MG63 (cell line): ENCODE measurements around the gene MDM1. TPM values are rescaled to one million over a fixed set of nuclear protein-coding genes. Genes with fewer than 3 reads are reported as not detected.
A peak's percentile ranks its signal among the peaks of the same experiment; 100 is the strongest.

Source experiments
- DNase-seq: peaks from one replicate; pipeline ENCODE4 v3.0.0-alpha.2; 2020
- H3K27me3 ChIP-seq: fragments of 250-450 bp; sonication (Bioruptor Pico); 2 replicates; pipeline ENCODE4 v1.5.1; 2020; ENCODE audit warnings: mild to moderate bottlenecking, moderate library complexity
- H3K36me3 ChIP-seq: fragments of 250-450 bp; sonication (Bioruptor Pico); 2 replicates; pipeline ENCODE4 v1.5.1; 2020; ENCODE audit warnings: mild to moderate bottlenecking, moderate library complexity
- H3K4me3 ChIP-seq: fragments of 250-450 bp; sonication (Bioruptor Pico); 2 replicates; pipeline ENCODE4 v1.5.1; 2020; ENCODE audit warnings: mild to moderate bottlenecking, moderate library complexity
- H3K9me3 ChIP-seq: fragments of 250-450 bp; sonication (Bioruptor Pico); 2 replicates; pipeline ENCODE4 v1.5.1; 2020; ENCODE audit warnings: mild to moderate bottlenecking, moderate library complexity
- total RNA-seq: library from RNA; depleted of rRNA; stranded (reverse); fragments of >200 nt; shearing (Covaris generic); gene quantifications from 2 replicates; pipeline ENCODE4 v1.2.3, GENCODE V29; 2014; ENCODE audit warnings: low replicate concordance

The MDM1 gene
- total RNA-seq, 1 experiment from 2014 or later = 8.0 TPM

DNA sequence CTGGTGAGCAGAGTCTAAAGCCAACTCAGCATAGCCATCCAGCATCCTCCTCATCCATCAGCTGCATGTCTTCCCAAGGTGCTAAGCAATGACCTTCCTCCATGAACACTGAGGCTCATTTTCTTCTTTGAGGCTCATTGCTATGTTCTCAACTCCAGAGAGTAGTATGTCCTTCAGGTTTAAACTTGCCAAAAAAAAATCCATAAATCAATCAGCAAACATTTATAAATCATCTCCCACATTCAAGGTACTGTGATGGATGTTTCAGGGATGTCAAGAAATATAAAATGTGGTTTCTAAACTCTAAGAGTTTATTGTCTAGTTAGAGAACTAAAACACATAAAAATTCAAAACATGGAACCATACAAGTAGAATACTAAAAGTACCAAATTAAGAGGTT is 29.8 kb upstream of the MDM1 start:
- DNase-seq = no peak
- Histone ChIP-seq H3K9me3 (no peaks in the 10 kb centered on the region), H3K4me3 (no peak overlapping the region), H3K36me3 (no peaks in the 10 kb centered on the region), H3K27me3 (no peaks in the 10 kb centered on the region)

DNA sequence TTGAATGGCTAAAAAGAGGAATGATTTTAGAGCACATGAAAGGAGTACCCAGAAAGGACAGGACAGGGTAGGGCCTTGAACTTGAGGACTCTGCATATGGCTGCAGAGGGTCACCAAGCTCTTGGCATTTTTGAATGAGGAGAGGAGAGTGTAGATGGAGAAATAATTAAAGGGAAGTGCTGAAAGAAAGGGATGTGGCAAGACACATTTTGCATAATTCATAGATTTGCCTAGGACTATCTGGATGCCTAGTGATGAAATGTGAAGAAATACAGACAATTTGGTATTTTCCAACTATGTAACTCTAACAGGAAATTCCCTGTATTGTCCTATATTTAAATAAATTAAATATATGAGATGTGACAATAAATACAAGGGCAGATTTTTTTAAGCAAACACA is 27.5 kb upstream of the MDM1 start:
- DNase-seq = no peak
- Histone ChIP-seq H3K4me3 (no peak overlapping the region), H3K27me3 (no peaks in the 10 kb centered on the region), H3K36me3 (no peaks in the 10 kb centered on the region), H3K9me3 (no peaks in the 10 kb centered on the region)

DNA sequence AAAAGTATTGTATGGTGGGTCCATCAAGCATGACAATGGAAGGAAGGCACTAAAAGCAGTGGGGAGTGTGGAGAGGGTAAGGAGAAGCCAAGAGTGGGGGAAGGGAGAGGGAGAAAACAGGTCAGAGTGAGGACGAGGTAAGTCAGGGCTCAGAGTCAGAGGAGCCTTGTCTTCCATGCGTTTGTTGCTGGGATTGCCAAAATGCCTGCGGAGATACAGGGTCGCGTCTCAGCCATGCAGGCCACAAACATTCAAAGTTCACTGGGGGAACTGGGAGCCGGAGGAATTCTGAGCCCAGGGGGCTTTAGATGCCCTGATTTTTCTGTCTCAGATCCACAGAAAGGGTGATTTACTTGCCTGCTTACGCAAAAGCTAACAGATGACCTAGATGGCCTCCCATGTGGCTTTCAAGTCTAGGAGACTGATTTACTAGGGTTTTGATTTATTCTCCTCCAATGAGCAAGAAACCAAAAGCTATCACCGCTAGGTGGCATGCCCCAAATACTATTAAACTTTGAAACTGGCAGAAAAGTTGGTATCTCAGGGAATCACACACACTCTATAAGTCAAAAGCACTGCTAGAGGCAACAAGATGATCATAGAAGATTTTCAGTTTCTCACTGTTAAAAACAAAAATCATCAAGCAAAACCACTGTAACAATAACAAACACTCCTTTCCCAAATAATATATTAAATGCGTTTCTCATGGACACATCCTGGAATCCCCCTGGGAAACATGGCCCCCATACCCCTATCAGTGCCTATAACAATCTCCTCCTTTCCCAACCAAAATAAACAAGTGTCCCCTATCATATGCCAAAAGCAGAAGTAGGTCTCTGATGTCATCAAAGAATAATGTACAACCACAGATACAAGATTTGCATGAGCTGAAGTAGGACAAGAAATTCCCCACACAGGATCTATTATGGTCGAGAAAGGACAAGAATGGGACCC is 26.6 kb upstream of the MDM1 start:
- Histone ChIP-seq H3K36me3 (no peaks in the 10 kb centered on the region), H3K9me3 (no peaks in the 10 kb centered on the region), H3K4me3 (no peak overlapping the region), H3K27me3 (no peaks in the 10 kb centered on the region)
- peak; percentile 31 for DNase-seq

DNA sequence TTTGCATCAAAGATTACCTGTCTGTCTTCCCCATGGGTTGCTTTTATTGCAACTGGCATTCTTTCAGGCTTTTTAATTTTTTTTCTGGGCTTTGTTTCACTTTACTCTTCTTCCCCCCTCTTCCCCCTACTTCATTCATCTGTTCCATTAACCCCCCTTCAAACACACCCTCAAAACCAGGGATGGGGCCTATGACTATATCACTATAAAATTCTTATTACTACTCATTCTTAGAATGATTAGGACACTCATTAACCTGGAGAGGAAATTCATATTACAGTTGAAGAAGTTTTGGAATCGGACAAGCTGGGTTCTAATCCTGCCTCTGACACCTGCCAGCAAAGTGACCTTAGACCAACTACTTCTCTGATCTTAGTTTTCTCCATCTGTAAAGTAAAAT is 24.8 kb upstream of the MDM1 start:
- no peak for DNase-seq
- H3K36me3 ChIP-seq = no peaks in the 10 kb centered on the region
- no peak overlapping the region for H3K4me3 ChIP-seq
- H3K9me3 ChIP-seq = no peaks in the 10 kb centered on the region
- H3K27me3 ChIP-seq = no peaks in the 10 kb centered on the region

DNA sequence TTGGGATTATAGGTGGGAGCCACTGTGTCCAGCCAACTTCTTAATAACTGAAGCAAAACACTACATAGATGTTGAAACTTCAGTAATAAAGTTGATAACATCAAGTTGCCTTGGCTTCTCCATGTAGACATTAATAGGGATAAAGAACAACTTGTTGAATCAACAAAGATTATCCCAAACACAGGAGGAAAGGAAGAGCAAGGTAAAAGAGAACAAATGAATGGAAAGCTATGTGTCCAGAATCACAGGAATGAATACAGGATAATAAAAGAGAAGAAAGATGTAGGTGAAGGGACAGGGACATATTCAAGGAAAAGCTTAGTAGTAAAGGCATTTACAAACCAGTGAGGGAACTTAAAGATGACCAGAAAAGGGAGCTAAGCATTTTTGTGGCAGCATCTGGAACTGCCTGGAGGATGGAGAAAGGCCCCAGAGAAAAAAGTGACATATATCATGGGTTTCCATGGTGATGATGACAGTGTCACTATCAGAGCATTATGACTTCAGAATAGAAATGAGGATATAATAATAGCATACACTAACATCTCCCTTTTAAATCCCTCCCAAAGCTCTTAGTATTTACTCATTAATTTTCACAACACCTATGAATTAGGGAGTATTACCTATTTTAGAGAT is 24.0 kb upstream of the MDM1 start:
- Histone ChIP-seq H3K9me3 (no peaks in the 10 kb centered on the region), H3K27me3 (no peaks in the 10 kb centered on the region), H3K4me3 (no peak overlapping the region), H3K36me3 (no peaks in the 10 kb centered on the region)
- no peak for DNase-seq

DNA sequence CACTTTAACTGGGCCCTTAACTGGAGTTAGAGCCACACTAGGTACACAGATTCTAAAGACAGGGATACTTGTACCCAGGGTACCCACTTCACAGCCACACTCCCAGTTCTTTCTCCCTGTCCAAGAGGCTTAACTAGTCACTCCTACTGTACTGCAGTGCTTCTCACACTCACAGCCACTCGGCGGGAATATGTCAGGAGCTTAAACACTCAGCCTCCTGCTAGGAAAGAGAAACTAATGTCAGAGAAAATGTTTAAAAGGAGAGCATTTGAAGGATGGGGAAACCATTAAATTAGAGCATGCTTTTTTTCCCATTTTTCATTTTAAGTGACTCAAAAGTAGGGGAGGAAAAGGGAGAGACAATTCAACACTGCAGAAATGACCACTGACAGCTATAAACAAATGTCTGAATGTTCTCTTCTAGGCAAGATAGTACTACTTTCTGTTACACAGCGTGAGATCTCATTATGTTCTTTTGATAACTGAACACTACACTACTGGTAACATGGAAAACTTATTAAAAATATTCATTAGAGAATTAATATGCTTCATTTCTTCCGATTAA is 22.9 kb upstream of the MDM1 start:
- H3K4me3 ChIP-seq = no peak overlapping the region
- no peaks in the 10 kb centered on the region for H3K36me3 ChIP-seq
- H3K9me3 ChIP-seq = no peaks in the 10 kb centered on the region
- H3K27me3 ChIP-seq = no peaks in the 10 kb centered on the region
- no peak for DNase-seq

DNA sequence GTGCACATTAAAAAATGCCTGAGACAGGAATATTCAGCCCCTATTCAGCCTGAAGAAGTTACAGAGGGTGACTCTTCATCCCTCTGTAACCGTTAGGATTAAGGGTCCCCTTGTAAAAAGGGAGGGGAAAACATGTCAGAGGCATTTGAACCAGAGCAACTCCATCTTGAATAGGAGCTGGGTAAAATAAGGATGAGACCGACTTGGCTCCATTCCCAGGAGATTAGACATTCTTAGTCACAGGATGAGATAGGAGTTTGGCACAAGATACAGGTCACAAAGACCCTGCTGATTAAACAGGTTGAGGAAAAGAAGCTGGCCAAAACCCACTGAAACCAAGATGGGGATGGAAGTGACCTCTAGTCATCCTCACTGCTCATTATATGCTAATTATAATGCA is 19.9 kb upstream of the MDM1 start:
- Histone ChIP-seq H3K4me3 (no peak overlapping the region), H3K36me3 (no peaks in the 10 kb centered on the region), H3K9me3 (no peaks in the 10 kb centered on the region), H3K27me3 (no peaks in the 10 kb centered on the region)
- DNase-seq = no peak

DNA sequence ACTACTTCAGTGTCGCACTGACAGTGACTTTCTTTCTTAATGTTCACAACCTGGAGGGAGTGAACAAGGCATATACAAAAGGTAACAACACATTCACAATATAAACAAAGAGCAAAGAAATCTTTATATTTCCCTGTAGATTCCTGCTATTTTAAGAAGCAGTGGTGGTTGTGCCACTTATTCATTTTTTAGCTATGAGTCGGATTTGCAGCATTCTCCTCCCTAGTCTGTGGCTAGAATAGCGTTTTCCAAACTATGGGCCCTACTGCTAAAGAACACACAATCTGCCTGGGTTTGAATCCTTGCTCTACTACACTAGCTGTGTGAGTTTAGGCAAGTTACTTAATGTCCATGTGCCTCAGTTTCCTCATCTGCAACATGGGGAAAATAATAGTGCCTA is 18.6 kb upstream of the MDM1 start:
- H3K4me3 ChIP-seq = no peak overlapping the region
- H3K27me3 ChIP-seq = no peaks in the 10 kb centered on the region
- no peaks in the 10 kb centered on the region for H3K36me3 ChIP-seq
- H3K9me3 ChIP-seq = no peaks in the 10 kb centered on the region
- DNase-seq = no peak

DNA sequence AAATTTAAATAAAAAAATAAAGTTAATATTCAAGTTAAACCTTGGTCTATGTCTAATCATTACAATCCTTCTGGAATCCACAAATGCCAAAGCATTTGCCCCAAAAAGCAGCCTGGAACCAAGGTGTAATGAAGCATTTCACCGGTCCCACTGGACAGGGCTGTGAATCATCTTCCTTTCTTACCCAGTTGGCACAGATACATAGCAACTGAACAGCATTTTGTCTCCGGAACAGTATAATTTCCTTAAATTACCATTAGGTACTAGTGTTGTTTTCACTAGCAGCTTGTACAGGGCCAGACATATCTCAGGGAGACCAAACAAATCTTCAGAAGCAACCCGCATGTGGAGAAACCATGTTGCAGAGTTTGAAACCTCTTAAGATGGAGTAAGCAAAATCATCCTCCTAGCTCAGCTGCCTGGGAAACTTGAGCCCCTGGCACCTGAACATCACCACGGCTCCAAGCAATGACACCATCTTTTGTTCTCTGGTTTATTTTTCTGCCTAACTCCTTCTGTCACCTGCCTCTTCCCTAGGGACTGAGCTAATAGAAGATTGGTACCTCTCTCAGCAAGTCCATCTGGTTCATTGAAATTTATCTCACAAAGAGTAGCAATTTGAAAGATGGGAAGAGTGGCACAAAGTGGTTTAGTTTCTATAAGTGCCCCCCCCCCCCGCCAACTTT is 17.9 kb upstream of the MDM1 start:
- DNase-seq = no peak
- Histone ChIP-seq H3K9me3 (no peaks in the 10 kb centered on the region), H3K4me3 (no peak overlapping the region), H3K36me3 (no peaks in the 10 kb centered on the region), H3K27me3 (no peaks in the 10 kb centered on the region)

DNA sequence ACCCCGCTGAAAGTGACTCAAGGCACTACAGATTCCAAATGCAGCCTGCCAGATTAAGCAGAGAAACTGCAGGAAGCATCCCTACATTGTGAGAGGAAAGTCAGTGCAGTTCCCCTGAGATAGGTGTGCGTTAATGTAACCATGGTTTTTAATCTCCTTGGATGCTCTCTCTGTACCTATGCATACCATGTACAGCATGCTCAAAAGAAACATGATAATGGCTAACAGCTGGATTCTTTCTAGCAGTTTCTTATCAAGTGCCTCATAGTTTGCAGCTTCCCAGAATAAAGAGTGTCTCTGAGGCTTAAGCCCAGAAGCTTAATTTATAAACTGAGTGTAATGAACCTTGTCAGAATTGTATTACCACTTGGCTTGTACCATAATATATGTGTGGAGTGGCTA is 17.1 kb upstream of the MDM1 start:
- Histone ChIP-seq H3K27me3 (peaks cover under 1% of the 10 kb centered on the region; the same call in 1 of the 2 replicates), H3K9me3 (no peaks in the 10 kb centered on the region), H3K4me3 (no peak overlapping the region), H3K36me3 (no peaks in the 10 kb centered on the region)
- DNase-seq = no peak

DNA sequence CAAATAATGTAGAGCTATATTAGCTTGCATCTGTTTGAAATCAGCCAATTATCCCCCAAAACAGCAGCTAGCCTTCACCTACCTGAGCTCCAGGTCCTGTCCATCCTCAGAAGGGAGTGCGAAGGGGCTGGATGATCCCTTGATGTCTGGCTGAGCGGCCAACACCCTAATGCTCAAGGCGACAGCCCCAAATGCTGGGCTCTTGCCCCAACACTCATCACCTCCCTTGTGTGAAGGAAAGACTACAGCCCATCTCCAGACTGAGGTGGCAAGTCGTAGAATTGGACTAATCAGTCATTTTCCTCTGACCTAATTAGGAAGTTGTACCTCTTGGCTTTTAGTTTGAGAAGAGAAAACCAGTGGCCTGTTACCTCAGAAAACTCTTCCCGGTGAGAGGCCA is 16.3 kb upstream of the MDM1 start:
- DNase-seq = no peak
- Histone ChIP-seq H3K9me3 (no peaks in the 10 kb centered on the region), H3K4me3 (no peak overlapping the region), H3K36me3 (no peaks in the 10 kb centered on the region), H3K27me3 (peaks cover 5% of the 10 kb centered on the region; the same call in 1 of the 2 replicates)

DNA sequence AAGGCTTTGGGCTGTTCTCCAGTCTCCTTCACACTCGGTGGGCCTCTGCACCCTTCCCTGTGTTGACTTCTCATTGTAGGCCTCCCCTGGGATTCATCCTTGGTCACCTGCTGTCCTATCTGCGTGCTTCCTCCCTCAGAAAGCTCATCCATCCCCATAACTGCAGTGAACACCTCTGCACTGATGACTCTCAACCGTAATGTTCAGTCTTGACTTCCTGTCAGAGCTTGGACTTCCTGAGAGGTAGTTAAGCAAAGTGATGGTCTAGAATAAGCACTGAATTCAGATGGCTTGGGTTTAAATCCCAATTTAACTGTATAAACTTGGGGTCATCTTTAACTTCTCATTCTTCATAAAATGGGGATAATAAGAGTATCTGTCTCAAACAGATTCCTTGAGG is 13.6 kb upstream of the MDM1 start:
- Histone ChIP-seq H3K9me3 (no peaks in the 10 kb centered on the region), H3K36me3 (no peaks in the 10 kb centered on the region), H3K27me3 (peaks cover 17% of the 10 kb centered on the region), H3K4me3 (no peak overlapping the region)
- no peak for DNase-seq

DNA sequence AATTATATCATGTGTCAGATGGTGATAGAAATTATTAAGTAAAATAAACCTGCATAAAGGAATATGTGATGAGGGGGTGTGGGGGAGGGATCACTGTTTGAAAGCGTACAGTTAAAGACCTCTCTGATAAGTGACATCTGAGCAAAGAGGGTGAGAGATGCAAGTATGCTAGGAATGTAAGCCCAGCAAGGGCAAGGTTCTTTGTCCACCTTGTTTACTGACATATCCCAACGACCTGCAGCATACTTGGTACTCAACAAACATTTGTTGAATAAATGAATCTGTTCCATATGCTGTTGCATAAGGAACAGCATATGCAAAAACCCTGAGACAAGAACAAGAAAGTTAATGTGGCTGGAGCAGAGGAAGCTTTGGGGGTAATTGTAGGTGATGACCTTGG is 12.0 kb upstream of the MDM1 start:
- no peaks in the 10 kb centered on the region for H3K9me3 ChIP-seq
- no peaks in the 10 kb centered on the region for H3K36me3 ChIP-seq
- peaks cover 17% of the 10 kb centered on the region for H3K27me3 ChIP-seq
- no peak for DNase-seq
- H3K4me3 ChIP-seq = no peak overlapping the region

DNA sequence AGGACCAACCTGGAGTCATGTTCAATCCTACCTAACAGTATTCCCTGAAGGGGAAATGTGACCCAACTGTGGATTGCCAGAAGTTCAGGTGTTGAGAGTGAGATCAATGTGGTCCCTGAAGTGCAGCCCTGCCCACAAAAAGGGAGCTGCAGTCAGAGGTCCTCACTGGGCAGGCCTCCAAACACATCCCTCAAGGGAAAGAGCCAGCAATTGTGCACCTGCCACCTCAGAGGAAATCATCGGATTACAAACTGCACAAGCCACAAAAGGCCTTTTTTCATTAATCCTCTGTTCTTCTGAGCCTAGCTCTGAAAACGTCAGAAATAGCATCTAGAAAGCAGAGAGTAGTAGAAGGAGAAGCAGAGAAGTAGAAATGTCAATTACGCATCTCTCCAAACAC is 10.8 kb upstream of the MDM1 start:
- DNase-seq = no peak

DNA sequence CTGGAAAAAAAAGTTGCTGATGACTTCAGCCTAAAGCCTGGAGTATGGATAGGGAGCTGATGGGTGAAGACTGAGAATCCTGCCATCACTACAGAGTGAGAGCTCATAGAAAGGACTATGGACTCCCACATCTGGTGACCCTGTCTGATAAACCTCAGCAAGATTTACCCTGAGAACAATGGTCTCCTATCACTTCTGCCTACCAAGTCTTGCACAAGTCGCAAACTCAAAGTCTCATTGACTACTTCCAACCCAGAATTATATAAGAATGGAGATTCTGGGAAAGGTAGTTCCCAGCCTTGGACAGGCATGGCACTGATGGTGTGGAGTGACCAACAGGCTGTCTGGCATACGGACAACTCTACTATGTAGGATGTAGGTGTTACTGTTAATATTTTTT is 9.7 kb upstream of the MDM1 start:
- Histone ChIP-seq H3K4me3 (no peak overlapping the region), H3K27me3 (peaks cover 17% of the 10 kb centered on the region), H3K9me3 (no peaks in the 10 kb centered on the region), H3K36me3 (no peaks in the 10 kb centered on the region)
- no peak for DNase-seq

More for the DNA sequence above, 10.8 kb upstream of the MDM1 start:
- H3K36me3 ChIP-seq = no peaks in the 10 kb centered on the region
- no peak overlapping the region for H3K4me3 ChIP-seq
- H3K9me3 ChIP-seq = no peaks in the 10 kb centered on the region
- H3K27me3 ChIP-seq = peaks cover 17% of the 10 kb centered on the region

DNA sequence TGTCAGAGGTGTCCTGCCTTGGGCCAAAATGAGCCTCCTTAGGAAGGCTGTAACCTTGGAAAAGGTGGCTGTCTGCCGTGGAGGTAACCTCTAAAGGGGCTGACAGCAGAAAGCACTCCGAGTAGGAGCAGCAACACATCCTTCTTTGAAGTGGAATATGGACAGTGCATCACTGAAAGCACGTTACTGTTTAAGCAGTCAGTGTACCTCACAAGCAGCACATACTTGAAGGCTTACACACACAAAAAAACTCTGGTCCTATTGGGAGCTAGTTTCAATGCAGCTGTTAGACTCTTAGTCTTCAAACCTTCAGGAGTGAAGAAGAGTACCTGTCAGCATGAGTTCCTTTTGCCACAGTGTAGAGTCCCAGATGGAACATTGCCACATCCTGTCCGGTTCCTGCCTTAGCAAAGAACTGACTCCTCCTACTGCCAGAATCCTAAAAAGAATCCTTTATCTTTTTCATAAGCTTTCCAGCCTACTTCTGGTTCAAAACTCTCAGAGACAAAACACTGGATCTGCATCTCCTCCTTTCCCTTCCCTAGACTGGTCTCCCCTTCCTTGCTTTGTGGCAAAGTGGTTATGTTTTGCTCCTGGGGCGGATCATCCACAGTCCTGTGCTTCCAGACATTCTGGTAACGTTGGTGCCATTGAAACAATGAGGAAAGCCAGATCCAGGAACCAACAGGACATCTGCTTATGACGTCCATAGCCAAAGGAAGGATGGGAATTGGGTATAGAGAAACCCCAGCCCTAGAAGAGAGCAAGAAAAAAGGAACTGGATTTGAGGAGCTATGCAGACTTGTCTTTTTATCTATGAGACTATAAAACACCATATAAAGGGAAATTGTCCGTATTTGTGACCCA is 8.5 kb upstream of the MDM1 start:
- no peaks in the 10 kb centered on the region for H3K36me3 ChIP-seq
- H3K27me3 ChIP-seq = peaks cover 17% of the 10 kb centered on the region
- no peak overlapping the region for H3K4me3 ChIP-seq
- H3K9me3 ChIP-seq = no peaks in the 10 kb centered on the region
- no peak for DNase-seq
